DND-41 (cell line): Measurements from ENCODE around the gene DCP1B.
"Not testable (repeated sequence)": the region's sequence is repeated elsewhere in the genome, so short reads cannot be mapped to it uniquely, and the experiment has no call there.

ENCODE experiments used
- ATAC-seq: fragments of 200-7000 bp; cut with Tn5 transposase; 3 replicates; pipeline ENCODE4 v1.9.1; 2021; ENCODE audit warnings: low read depth; ENCODE audit not compliant: insufficient read depth
- DNase-seq: peaks from one replicate; pipeline ENCODE4 v3.0.0-alpha.2; 2020
- H2AFZ ChIP-seq: 2 replicates; pipeline ENCODE4 v1.6.0; 2012; ENCODE audit warnings: low read depth, low read length
- H3K27ac ChIP-seq: 2 replicates; pipeline ENCODE4 v1.5.1; 2012; ENCODE audit warnings: low read length, inconsistent platforms
- H3K27me3 ChIP-seq: fragments of 200-600 bp; sonication (generic); 2 replicates; pipeline ENCODE4 v1.6.0; 2012; ENCODE audit warnings: low read length, mild to moderate bottlenecking, inconsistent platforms; ENCODE audit not compliant: insufficient read depth, poor library complexity
- H3K36me3 ChIP-seq: 2 replicates; pipeline ENCODE4 v1.5.1; 2012; ENCODE audit warnings: low read length, inconsistent platforms; ENCODE audit not compliant: insufficient read depth
- H3K4me1 ChIP-seq: 2 replicates; pipeline ENCODE4 v1.5.1; 2012; ENCODE audit warnings: mild to moderate bottlenecking, low read length; ENCODE audit not compliant: insufficient read depth
- H3K4me2 ChIP-seq: 2 replicates; pipeline ENCODE4 v1.6.0; 2012; ENCODE audit warnings: mild to moderate bottlenecking, moderate library complexity, low read length, inconsistent platforms; ENCODE audit not compliant: insufficient read depth
- H3K4me3 ChIP-seq, 2 experiments: fragments of 200-600 bp in 1 of 2; shearing (Covaris generic) in 1 of 2; 2 replicates each; pipeline ENCODE4 v1.5.1; 2012 to 2016; ENCODE audit warnings: inconsistent platforms in 2 of 2, low read length in 2 of 2, mild to moderate bottlenecking in 2 of 2, low read depth in 1 of 2, moderate library complexity in 1 of 2
- H3K79me2 ChIP-seq: 2 replicates; pipeline ENCODE4 v1.6.0; 2012; ENCODE audit warnings: low read length, inconsistent platforms; ENCODE audit not compliant: insufficient read depth
- H3K9ac ChIP-seq: 2 replicates; pipeline ENCODE4 v1.6.0; 2012; ENCODE audit warnings: low read depth, mild to moderate bottlenecking, inconsistent platforms, low read length, moderate library complexity
- H3K9me3 ChIP-seq: 2 replicates; pipeline ENCODE4 v1.5.1; 2012; ENCODE audit warnings: low read length, moderate library complexity, mild to moderate bottlenecking, inconsistent platforms; ENCODE audit not compliant: insufficient read depth, severe bottlenecking
- H4K20me1 ChIP-seq: 2 replicates; pipeline ENCODE4 v1.6.0; 2012; ENCODE audit warnings: low read length; ENCODE audit not compliant: insufficient read depth
- EZH2 ChIP-seq: IDR thresholded peaks from 3 replicates; pipeline ENCODE4 v1.6.1; 2012; ENCODE audit warnings: borderline replicate concordance, low read depth, mild to moderate bottlenecking, moderate library complexity, low read length, inconsistent platforms; ENCODE audit not compliant: severe bottlenecking
- TF ChIP-seq, protein P1 (sequence below): IDR thresholded peaks from 2 replicates; pipeline ENCODE4 v1.5.1; 2012; ENCODE audit warnings: borderline replicate concordance, low read length, moderate library complexity, mild to moderate bottlenecking; ENCODE audit not compliant: poor library complexity, severe bottlenecking; ENCODE audit errors: extremely low read depth

The DCP1B gene

DNA sequence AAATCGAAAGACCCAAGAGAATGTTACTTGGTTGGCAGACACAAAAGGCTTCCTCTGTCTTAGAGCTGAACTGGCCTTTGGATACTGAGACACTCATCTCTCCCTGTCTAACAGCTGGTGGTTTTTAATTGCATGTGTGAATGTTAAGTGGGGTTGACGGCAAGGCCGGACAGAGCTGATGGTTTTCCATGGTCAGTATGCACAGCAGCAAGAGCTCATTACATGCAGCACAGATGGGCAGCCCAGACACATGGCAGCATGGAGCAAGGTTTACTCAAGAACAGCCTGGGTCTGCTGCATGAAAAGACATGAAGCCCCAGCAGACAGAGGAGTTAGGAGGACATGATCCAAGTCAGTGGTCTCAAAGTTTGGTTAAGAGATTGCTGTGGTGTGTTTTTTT lies 58.0 kb downstream of the DCP1B start:
- H3K36me3 ChIP-seq = peaks cover 59% of the 10 kb centered on the region
- no peaks in the 10 kb centered on the region for H3K79me2 ChIP-seq
- H2AFZ ChIP-seq = no peak overlapping the region

DNA sequence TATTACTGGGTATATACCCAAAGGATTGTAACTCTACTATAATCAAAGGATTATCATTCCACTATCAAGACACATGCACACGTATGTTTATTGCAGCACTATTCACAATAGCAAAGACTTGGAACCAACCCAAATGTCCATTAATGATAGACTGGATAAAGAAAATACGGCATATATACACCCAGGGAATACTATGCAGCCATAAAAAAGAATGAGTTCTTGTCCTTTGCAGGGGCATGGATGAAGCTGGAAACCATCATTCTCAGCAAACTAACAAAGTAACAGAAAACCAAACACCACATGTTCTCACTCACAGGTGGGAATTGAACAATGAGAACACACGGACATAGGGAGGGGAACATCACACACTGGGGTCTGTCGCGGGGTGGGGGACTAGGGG lies 58.8 kb downstream of the DCP1B start:
- not testable (repeated sequence) for H3K9ac ChIP-seq, H3K27me3 ChIP-seq, H3K4me2 ChIP-seq, H3K79me2 ChIP-seq, H2AFZ ChIP-seq, DNase-seq, H3K4me1 ChIP-seq, H3K4me3 ChIP-seq, H3K9me3 ChIP-seq, ATAC-seq, H3K27ac ChIP-seq, H4K20me1 ChIP-seq
- H3K36me3 ChIP-seq = peaks cover 52% of the 10 kb centered on the region

More for the DNA sequence above, 58.0 kb downstream of the DCP1B start:
- DNase-seq = no peak
- no peak overlapping the region for H3K4me3 ChIP-seq
- no peak overlapping the region for H3K9ac ChIP-seq
- no peaks in the 10 kb centered on the region for H3K4me1 ChIP-seq
- H3K27ac ChIP-seq = no peak overlapping the region
- TF ChIP-seq, protein P1, sequence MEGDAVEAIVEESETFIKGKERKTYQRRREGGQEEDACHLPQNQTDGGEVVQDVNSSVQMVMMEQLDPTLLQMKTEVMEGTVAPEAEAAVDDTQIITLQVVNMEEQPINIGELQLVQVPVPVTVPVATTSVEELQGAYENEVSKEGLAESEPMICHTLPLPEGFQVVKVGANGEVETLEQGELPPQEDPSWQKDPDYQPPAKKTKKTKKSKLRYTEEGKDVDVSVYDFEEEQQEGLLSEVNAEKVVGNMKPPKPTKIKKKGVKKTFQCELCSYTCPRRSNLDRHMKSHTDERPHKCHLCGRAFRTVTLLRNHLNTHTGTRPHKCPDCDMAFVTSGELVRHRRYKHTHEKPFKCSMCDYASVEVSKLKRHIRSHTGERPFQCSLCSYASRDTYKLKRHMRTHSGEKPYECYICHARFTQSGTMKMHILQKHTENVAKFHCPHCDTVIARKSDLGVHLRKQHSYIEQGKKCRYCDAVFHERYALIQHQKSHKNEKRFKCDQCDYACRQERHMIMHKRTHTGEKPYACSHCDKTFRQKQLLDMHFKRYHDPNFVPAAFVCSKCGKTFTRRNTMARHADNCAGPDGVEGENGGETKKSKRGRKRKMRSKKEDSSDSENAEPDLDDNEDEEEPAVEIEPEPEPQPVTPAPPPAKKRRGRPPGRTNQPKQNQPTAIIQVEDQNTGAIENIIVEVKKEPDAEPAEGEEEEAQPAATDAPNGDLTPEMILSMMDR = no peak
- no peak for TF ChIP-seq EZH2
- no peak overlapping the region for H3K4me2 ChIP-seq
- H3K9me3 ChIP-seq = no peaks in the 10 kb centered on the region
- H4K20me1 ChIP-seq = no peaks in the 10 kb centered on the region
- no peaks in the 10 kb centered on the region for H3K27me3 ChIP-seq
- ATAC-seq = no peak

DNA sequence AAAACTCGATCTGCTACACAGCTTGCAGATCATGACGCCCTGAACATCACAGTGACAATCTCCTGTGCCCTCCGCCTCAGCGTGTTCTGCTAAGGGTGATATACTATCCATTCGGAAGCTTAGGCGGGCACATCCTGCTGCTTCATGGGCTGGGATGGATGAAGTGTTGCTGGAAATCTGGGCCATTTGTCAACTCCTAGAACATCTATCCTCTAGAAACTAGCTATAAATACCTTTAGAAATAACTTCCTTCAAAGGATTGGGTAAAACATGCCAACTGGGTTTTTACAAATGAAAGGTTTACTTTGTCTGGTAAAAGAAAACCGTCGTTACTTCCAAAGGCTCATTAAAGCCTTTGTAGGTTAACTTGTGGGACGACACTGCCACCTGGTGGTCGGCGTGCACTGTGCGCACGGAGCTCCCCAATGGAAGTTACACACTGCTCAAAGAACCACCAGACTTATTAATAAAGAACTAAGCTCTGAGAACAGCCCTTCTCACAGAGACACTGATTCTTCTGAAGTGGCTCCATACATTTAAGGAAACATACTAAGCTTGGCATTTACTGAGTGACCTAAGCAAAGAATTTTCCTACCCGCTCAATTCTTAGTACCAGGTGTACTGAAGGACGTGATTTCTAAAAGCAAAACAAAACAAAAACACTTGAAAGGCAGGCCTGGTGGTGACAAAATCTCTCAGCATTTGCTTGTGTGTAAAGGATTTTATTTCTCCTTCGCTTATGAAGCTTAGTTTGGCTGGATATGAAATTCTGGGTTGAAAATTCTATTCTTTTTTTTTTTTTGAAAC lies 64.3 kb downstream of the DCP1B start:
- TF ChIP-seq, protein P1 = peak; percentile 99
- no peak for TF ChIP-seq EZH2
- Histone ChIP-seq H3K4me2 (no peak overlapping the region), H2AFZ (peak overlapping the region; percentile 48), H3K9me3 (no peaks in the 10 kb centered on the region), H4K20me1 (no peaks in the 10 kb centered on the region), H3K79me2 (no peaks in the 10 kb centered on the region), H3K27me3 (no peaks in the 10 kb centered on the region), H3K27ac (peak overlapping the region; percentile 50), H3K9ac (peak overlapping the region; percentile 31), H3K4me3 (no peak overlapping the region), H3K4me1 (peaks cover 5% of the 10 kb centered on the region), H3K36me3 (peaks cover 22% of the 10 kb centered on the region)
- ATAC-seq (peak; percentile 99), DNase-seq (peak; percentile 84)

DNA sequence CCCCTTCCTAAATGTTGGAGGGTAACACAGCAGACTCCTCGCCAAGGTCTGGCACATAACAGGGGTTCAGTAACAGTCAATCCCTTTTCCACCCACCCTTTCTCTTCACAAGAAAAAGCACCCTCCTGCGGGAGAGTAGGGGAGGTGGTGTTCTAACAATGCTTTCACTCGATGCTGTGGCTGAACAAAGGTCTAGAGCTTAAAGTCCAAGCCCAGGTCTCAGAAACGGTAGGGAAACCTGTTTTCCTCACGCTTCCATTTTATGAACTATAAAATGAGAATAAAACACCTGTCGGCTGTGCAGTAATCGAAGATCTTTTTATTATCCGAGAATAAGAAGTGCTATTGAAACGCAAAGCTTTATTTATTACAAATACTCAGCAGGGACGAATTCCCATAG lies 64.9 kb downstream of the DCP1B start:
- DNase-seq = no peak
- ATAC-seq = no peak
- no peaks in the 10 kb centered on the region for H3K79me2 ChIP-seq
- no peaks in the 10 kb centered on the region for H4K20me1 ChIP-seq
- no peak overlapping the region for H3K4me3 ChIP-seq
- TF ChIP-seq EZH2 = no peak
- TF ChIP-seq, protein P1 = no peak
- H3K36me3 ChIP-seq = peaks cover 22% of the 10 kb centered on the region
- H2AFZ ChIP-seq = no peak overlapping the region; the same call in 1 of the 2 replicates
- H3K27me3 ChIP-seq = no peaks in the 10 kb centered on the region
- H3K27ac ChIP-seq = peak overlapping the region; percentile 50
- no peaks in the 10 kb centered on the region for H3K9me3 ChIP-seq
- peaks cover 5% of the 10 kb centered on the region for H3K4me1 ChIP-seq
- no peak overlapping the region for H3K4me2 ChIP-seq
- peak overlapping the region; percentile 31 for H3K9ac ChIP-seq
